ENCODE results near the gene CFI. TPM values are rescaled to one million over a fixed set of nuclear protein-coding genes. Genes with fewer than 3 reads are reported as not detected.

CFI gene
- total and polyA plus RNA-seq, 9 of the 15 experiments (the other 6 are each of a cell fraction or from before 2014, with no cell fraction given) = 0.30 to 8.4 (median 0.95) TPM

GRCh38 chr4:109760682-109761081 lies 41.1 kb downstream of the CFI start:
- H3K9ac ChIP-seq (ENCODE audit: insufficient read depth in 1 of 2, low read depth in 2 of 2, low read length in 2 of 2) = no peak overlapping the region
- BruUV-seq (replicated peaks) = no TSS peak
- no peak overlapping the region for H3K4me3 ChIP-seq
- DNase-seq (ENCODE audit: extremely low read depth in 1 of 4, low spot score in 3 of 4) (no peak), FAIRE-seq (no peak), ATAC-seq (no peak)
- intact Hi-C loops (cut with micrococcal nuclease) = no loop called here
- CTCF ChIA-PET (ENCODE audit: low intra/inter-chr PET ratio) = no interaction called here
- in situ Hi-C loops (cut with MboI) = no loop called here
- H3K9me3 ChIP-seq (replicated peaks; ENCODE audit: control insufficient read depth, insufficient read depth, low read depth, low read length) = no peaks in the 10 kb centered on the region
- WGBS (ENCODE audit: insufficient coverage, low coverage, missing lambda C conversion rate) = 29% methylated on average over 2 of the region's 2 CpGs
- H3K27me3 ChIP-seq (ENCODE audit: control insufficient read depth in 2 of 2, insufficient read depth in 2 of 2, low read length in 2 of 2) = no peaks in the 10 kb centered on the region
- peaks cover 0 to 15% of the 10 kb centered on the region in 2 experiments; a peak in 3 of 5 replicates for H3K4me1 ChIP-seq (replicated peaks in 1 of 2; ENCODE audit: control insufficient read depth in 2 of 2, insufficient read depth in 2 of 2, low read length in 2 of 2)
- no peaks in the 10 kb centered on the region for H3K36me3 ChIP-seq (ENCODE audit: control insufficient read depth, insufficient read depth, low read length)
- POLR2A ChIA-PET = no interaction called here
- TF ChIP-seq HDAC6 (IDR thresholded peaks at IDR 0.05; ENCODE audit: low read depth, low read length) = no peak
- 0 out of 2 replicates have a peak, but pooled peaks have one; percentile 14 for TF ChIP-seq FOSL1 (tag; conservative IDR thresholded peaks at IDR 0.05)
- no peak for TF ChIP-seq ZNF197 (CRISPR knock-in tag; IDR thresholded peaks at IDR 0.05; ENCODE audit: low read depth)
- TF ChIP-seq ID3 (CRISPR knock-in tag; IDR thresholded peaks at IDR 0.05) = no peak
- peak; percentile 62; the same call in 1 of the 2 replicates for TF ChIP-seq ID3 (tag; IDR thresholded peaks at IDR 0.05)
- peak overlapping the region; percentile 25; the same call in 1 of the 2 replicates for H2AFZ ChIP-seq (ENCODE audit: low read depth, low read length)
- H3K79me2 ChIP-seq (ENCODE audit: control insufficient read depth, insufficient read depth, low read length) = no peaks in the 10 kb centered on the region
- no peaks in the 10 kb centered on the region for H4K20me1 ChIP-seq (replicated peaks; ENCODE audit: control insufficient read depth, insufficient read depth, low read length)
- no peaks in the 10 kb centered on the region for H3K9me1 ChIP-seq (ENCODE audit: control insufficient read depth, insufficient read depth, low read length)
- H3K4me2 ChIP-seq (ENCODE audit: insufficient read depth, low read length) = no peak overlapping the region
- no peak overlapping the region for H3K27ac ChIP-seq (ENCODE audit: extremely low read depth, low read depth, low read length)

- H2AFZ ChIP-seq (ENCODE audit: low read depth, low read length) = peak overlapping the region; percentile 57
- FAIRE-seq = no peak
- in situ Hi-C loops (cut with MboI) (no loop called here), intact Hi-C loops (cut with micrococcal nuclease) (no loop called here)
- no peaks in the 10 kb centered on the region for H3K27me3 ChIP-seq (ENCODE audit: control insufficient read depth in 2 of 2, insufficient read depth in 2 of 2, low read length in 2 of 2)
- WGBS (ENCODE audit: insufficient coverage, low coverage, missing lambda C conversion rate) = 19% methylated on average over 3 of the region's 3 CpGs
- no peak overlapping the region for H3K27ac ChIP-seq (ENCODE audit: extremely low read depth, low read depth, low read length)
- H3K4me1 ChIP-seq (replicated peaks in 1 of 2; ENCODE audit: control insufficient read depth in 2 of 2, insufficient read depth in 2 of 2, low read length in 2 of 2) = peaks cover 0 to 9% of the 10 kb centered on the region in 2 experiments; a peak in 2 of 5 replicates
- H3K4me3 ChIP-seq = no peak overlapping the region
- no peaks in the 10 kb centered on the region for H3K9me1 ChIP-seq (ENCODE audit: control insufficient read depth, insufficient read depth, low read length)
- H3K36me3 ChIP-seq (ENCODE audit: control insufficient read depth, insufficient read depth, low read length) = no peaks in the 10 kb centered on the region
- no peaks in the 10 kb centered on the region for H3K79me2 ChIP-seq (ENCODE audit: control insufficient read depth, insufficient read depth, low read length)
- POLR2A ChIA-PET = no interaction called here
- CTCF ChIA-PET (ENCODE audit: low intra/inter-chr PET ratio) = no interaction called here
- H3K4me2 ChIP-seq (ENCODE audit: insufficient read depth, low read length) = no peak overlapping the region
- H3K9ac ChIP-seq (ENCODE audit: insufficient read depth in 1 of 2, low read depth in 2 of 2, low read length in 2 of 2) = no peak overlapping the region
- no peaks in the 10 kb centered on the region for H3K9me3 ChIP-seq (replicated peaks; ENCODE audit: control insufficient read depth, insufficient read depth, low read depth, low read length)
- DNase-seq (ENCODE audit: extremely low read depth in 1 of 4, low spot score in 3 of 4) = no peak
- ATAC-seq = no peak
- H4K20me1 ChIP-seq (replicated peaks; ENCODE audit: control insufficient read depth, insufficient read depth, low read length) = no peaks in the 10 kb centered on the region
- no TSS peak for BruUV-seq (replicated peaks)
- TF ChIP-seq ZNF592 (IDR thresholded peaks at IDR 0.05) (no peak), ZNF445 (CRISPR knock-in tag; IDR thresholded peaks at IDR 0.05; ENCODE audit: low read depth) (no peak), E2F4 (CRISPR knock-in tag; IDR thresholded peaks at IDR 0.05; ENCODE audit: low read depth) (no peak), SLC30A9 (CRISPR knock-in tag; IDR thresholded peaks at IDR 0.05) (no peak)
These were observed 46.1 kb downstream of the CFI start for GRCh38 chr4:109755656-109756055.

All from K562 (cell line).